Measurements from ENCODE around the gene PHPT1. TPM values are rescaled to one million over a fixed set of nuclear protein-coding genes. Genes with fewer than 3 reads are reported as not detected.

Gene PHPT1
- total RNA-seq, 6 experiments from 2014 or later: 30.5 to 66.6 (median 49.3) TPM

GRCh38 chr9:136823136-136824046 lies 25.8 kb upstream of the PHPT1 start:
- DNase-seq: peak in 1 of 3 donors; percentile 51
- no peaks in the 10 kb centered on the region for H3K4me1 ChIP-seq
- H3K9me3 ChIP-seq: no peaks in the 10 kb centered on the region
- no peak for ATAC-seq
- TF ChIP-seq POLR2A (IDR thresholded peaks at IDR 0.05): no peak
- no peak overlapping the region for H3K27ac ChIP-seq
- intact Hi-C loops (cut with DNase I): no loop called here
- no peak overlapping the region for H3K4me3 ChIP-seq
- no peaks in the 10 kb centered on the region for H3K27me3 ChIP-seq
- H3K36me3 ChIP-seq: peaks cover 0 to 23% (median 0%) of the 10 kb centered on the region in 4 donors
- WGBS (ENCODE audit: insufficient coverage, low coverage, low lambda C conversion rate, missing lambda C conversion rate): 98% methylated on average over 7 of the region's 30 CpGs

- 74% methylated on average over 7 of the region's 21 CpGs for WGBS (ENCODE audit: insufficient coverage, low coverage, low lambda C conversion rate, missing lambda C conversion rate)
- TF ChIP-seq CTCF (IDR thresholded peaks at IDR 0.05) (no peak), POLR2A (IDR thresholded peaks at IDR 0.05) (no peak)
- ATAC-seq: no peak
- intact Hi-C loops (cut with DNase I): no loop called here
- Histone ChIP-seq H3K9me3 (no peaks in the 10 kb centered on the region), H3K27ac (no peak overlapping the region), H3K27me3 (no peaks in the 10 kb centered on the region), H3K4me1 (no peaks in the 10 kb centered on the region), H3K4me3 (no peak overlapping the region), H3K36me3 (peaks cover 0 to 23% (median under 1%) of the 10 kb centered on the region in 4 donors)
- DNase-seq: peak in 1 of 3 donors; percentile 27
Observed at GRCh38 chr9:136824496-136825225, 24.5 kb upstream of the PHPT1 start.

GRCh38 chr9:136825295-136826187 lies 23.7 kb upstream of the PHPT1 start:
- Histone ChIP-seq H3K4me3 (no peak overlapping the region), H3K4me1 (no peaks in the 10 kb centered on the region), H3K9me3 (no peaks in the 10 kb centered on the region), H3K27ac (no peak overlapping the region), H3K27me3 (no peaks in the 10 kb centered on the region), H3K36me3 (peaks cover 0 to 32% (median under 1%) of the 10 kb centered on the region in 4 donors)
- intact Hi-C loops (cut with DNase I): no loop called here
- WGBS (ENCODE audit: insufficient coverage, low coverage, low lambda C conversion rate, missing lambda C conversion rate): 94% methylated on average over 8 of the region's 44 CpGs
- DNase-seq: peak in 1 of 3 donors; percentile 47
- no peak for ATAC-seq
- TF ChIP-seq POLR2A (IDR thresholded peaks at IDR 0.05): no peak
- no peak for TF ChIP-seq CTCF (IDR thresholded peaks at IDR 0.05)

GRCh38 chr9:136826188-136826541 lies 23.0 kb upstream of the PHPT1 start:
- ATAC-seq (no peak), DNase-seq (no peak)
- Histone ChIP-seq H3K27ac (no peak overlapping the region), H3K4me3 (no peak overlapping the region), H3K4me1 (no peaks in the 10 kb centered on the region), H3K27me3 (no peaks in the 10 kb centered on the region), H3K9me3 (no peaks in the 10 kb centered on the region), H3K36me3 (peaks cover 0 to 34% (median under 1%) of the 10 kb centered on the region in 4 donors)
- 100% methylated on average over 1 of the region's 17 CpGs for WGBS (ENCODE audit: insufficient coverage, low coverage, low lambda C conversion rate, missing lambda C conversion rate)
- intact Hi-C loops (cut with DNase I): no loop called here
- TF ChIP-seq CTCF (IDR thresholded peaks at IDR 0.05) (no peak), POLR2A (IDR thresholded peaks at IDR 0.05) (no peak)

All from right lobe of liver (tissue), 6 donors.